OCI-M2 (cell line): ENCODE measurements around the gene GCLC.
"Not testable (repeated sequence)": the region's sequence is repeated elsewhere in the genome, so short reads cannot be mapped to it uniquely, and the experiment has no call there.

ENCODE experiments used
- DNase-seq: peaks from one replicate; lab custom pipeline; 2025; ENCODE audit not compliant: unreplicated experiment; lab: John Stamatoyannopoulos, UW

The GCLC gene

DNA sequence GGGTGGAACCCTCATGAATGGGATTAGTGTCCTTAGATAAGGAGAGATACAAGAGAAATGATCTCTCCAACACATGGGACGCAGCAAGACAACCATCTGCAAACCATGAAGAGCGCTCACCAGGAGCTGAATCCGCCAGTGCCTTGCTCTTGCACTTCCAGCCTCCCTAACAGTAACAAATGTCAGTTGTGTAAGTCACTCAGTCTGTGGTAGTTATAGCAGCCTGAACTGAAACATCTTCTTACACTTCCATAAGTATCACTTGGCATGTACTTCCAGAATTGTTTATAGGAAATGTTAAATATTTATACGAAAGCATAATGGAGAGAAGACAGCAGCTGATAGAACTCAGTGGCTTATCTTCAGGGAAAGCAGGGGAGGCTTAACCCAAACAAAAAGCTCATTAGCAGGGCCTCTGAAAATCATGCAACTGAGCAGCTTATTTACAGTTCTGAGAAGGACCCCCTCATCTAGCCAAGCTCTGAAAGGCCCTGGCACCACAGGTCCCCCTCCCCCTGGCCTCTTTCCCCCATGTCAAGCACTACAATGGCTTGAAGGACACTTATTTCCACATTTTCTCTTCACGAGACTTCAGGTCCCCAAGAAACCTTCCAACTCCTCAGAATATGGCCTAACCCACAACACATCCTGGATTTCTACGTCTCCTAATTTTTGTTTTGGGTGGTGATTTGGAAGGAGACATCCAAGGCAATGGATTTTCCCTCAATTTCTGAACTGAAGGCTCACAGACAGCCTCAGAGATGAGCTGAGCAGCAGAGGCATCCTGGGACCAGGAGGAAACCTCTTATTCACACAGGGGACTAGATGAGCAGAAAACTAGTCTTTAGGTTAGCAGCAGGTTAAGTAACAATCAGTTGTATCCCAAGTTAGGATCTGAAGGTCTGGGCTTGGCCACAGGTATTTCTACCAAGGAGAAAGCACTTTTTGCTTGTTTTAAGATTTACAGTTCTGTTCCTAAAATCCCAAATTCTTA lies 49.1 kb downstream of the GCLC start:
- DNase-seq, result no peak

DNA sequence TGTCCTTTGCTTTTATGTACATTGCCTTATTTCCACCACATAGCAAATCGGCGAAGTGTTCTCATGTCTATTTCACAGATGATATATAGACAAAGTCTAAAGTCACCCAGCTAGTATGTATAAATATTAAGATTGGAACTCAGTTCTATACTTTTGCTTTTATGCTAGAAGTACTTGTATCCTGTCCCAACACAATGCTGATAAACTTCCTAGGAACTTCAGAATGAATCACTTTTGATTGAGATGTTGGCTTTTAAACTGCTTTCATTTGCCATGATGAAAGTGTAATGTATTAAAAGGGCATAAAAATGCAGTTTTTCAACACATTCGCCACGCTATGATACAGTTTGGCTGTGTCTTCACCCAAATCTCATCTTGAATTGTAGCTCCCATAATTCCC lies 50.8 kb downstream of the GCLC start:
- no peak for DNase-seq

- DNase-seq, result no peak
Measured at GRCh38 chr6:53493635-53494025, 51.3 kb downstream of the GCLC start.

DNA sequence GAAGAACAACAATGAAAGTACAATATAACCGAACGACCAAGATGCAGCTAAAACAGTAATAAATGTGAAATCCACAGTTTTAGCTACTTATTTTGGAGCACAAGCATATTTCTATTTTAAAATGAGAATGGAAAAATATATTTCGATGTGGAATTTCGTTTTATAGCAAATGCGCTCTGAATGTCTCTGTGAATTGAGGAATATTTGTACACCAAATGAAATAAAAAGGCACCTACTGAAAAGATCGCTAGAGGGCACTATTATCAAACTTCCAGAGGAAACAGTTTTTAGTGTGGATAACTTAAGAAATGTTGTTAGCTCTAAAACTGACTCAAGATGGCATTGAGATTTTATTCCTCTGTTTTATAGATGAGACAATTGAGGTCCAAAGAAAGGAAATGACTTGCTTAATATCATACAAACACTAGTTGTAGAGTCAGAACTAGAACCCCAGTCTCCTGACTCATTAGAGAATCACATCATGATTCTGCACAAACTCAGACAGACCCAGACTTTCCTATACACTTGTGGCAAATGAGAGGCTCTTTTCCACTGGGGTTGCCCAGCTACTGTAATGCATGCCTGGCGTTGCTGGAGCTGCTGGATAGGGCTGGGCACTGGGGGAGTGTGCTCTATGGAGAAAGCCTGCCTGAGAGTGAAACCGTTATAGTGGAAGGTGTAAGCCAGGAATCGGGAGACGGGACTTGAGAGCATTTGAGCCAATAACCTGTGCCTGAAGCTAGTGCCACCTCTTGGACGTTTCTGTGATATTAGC lies 51.9 kb downstream of the GCLC start:
- peak; percentile 89 for DNase-seq

- no peak for DNase-seq
Measured at GRCh38 chr6:53487080-53487479, 57.8 kb downstream of the GCLC start.

DNA sequence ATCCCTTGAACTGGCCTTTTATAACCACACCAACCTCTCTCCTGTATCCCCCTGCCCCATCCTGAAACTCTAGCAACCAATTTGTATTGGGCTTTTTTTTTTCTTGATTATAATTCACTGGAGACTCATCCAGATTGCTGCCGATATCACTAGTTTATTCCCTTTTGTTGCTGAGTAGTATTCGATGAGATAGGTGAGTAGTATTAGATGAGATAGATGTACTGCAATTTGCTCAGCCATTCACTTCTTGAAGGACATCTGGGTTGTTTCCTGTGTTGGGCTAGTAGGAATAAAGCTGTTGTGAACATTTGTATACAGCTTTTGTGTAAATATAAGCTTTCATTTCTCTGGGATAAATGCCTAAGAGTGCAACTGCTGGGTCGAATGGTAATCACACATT lies 58.2 kb downstream of the GCLC start:
- DNase-seq, result no peak

DNA sequence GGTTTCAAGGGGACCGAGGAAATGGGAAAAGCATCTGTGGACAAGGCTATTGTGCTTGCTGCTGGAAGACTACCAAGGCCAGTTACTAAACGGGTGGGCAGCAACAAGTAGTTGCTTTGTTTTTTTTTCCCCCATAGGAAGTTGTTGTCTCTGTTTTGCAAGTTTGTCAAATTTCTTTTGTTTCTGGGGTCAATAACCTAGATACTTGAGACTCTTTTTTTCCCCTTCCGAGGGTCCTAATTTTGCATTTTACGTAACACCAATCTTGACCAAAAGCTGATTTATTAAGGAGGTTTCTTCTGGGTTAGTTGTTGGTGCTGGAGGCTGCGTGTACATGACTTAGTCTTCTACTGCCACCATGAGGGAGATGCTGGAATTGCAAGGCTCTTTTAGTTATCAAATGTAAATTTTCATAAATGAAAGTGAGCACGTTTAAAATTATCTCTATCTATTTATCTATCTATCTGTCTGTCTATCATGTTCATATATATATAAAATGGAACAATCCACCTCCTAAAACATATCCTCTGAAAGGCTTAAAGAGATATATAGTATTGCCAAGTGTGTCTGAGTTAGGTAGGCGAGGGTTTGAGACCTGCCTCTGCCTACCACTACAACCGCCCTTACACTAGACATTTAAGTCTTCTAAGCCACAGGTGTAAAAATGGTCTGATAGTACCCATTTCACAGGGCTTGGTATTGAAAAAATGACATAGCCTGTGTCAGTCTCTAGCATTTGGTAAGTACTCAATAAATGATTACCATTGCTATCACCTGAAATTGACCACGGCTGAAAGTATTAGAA lies 60.2 kb downstream of the GCLC start:
- DNase-seq, result peak; percentile 76

GRCh38 chr6:53483423-53484353 lies 61.2 kb downstream of the GCLC start:
- DNase-seq, result no peak

GRCh38 chr6:53481323-53481722 lies 63.6 kb downstream of the GCLC start:
- no peak for DNase-seq

- DNase-seq, result not testable (repeated sequence)
Measured at GRCh38 chr6:53480774-53481173, 64.1 kb downstream of the GCLC start.

GRCh38 chr6:53479871-53480270 lies 65.0 kb downstream of the GCLC start:
- no peak for DNase-seq

DNA sequence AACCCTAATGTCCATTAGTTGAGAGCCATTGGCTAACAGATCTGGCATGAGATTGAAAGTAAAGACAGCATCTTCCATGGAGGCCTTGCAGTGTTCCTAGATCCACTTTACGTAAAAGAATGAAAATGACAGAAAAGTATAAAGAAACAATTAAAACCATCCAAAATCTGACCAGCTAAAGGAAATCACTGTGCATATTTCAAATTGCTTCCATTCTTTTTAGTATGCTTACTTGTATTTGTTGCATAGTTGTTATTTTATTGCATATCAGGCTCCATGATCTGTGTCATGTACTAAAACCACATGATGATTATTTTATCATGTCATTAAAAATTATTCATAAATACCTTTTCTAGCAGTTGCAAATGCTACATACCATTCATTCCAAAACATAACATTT lies 67.9 kb downstream of the GCLC start:
- no peak for DNase-seq

- no peak for DNase-seq
Measured at GRCh38 chr6:53474010-53474409, 70.9 kb downstream of the GCLC start.

- DNase-seq, result no peak
Measured at GRCh38 chr6:53469163-53469562, 75.7 kb downstream of the GCLC start.

GRCh38 chr6:53466257-53466656 lies 78.6 kb downstream of the GCLC start:
- DNase-seq, result no peak

- no peak for DNase-seq
Measured at GRCh38 chr6:53465732-53466131, 79.2 kb downstream of the GCLC start.

DNA sequence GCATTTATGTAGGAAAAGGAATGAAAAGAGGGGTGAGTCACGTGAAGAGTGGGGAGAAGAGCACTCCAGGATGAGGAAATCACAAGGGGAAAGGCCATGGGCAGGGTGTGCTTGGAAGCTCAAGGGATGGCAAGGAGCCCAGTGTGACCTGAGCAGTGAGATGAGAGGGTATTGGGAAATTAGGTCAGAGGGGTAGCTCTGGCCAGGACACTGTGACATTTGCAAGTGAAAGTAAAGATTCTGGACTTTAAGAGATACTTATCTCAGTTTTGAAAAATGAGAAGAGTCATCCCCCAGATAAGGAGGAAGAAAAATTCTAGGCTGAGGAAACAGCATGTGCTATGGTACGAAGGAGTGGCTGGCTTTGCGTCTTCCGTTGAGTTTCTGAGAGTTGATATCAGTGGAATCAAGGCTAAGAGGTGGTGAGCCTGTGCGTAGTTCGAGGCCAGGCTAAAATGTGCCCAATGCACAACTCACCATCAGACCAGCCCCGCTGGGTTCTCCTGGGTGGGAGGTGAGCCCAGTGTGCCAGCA lies 79.9 kb downstream of the GCLC start:
- DNase-seq, result no peak

GRCh38 chr6:53464483-53464882 lies 80.4 kb downstream of the GCLC start:
- DNase-seq, result no peak

DNA sequence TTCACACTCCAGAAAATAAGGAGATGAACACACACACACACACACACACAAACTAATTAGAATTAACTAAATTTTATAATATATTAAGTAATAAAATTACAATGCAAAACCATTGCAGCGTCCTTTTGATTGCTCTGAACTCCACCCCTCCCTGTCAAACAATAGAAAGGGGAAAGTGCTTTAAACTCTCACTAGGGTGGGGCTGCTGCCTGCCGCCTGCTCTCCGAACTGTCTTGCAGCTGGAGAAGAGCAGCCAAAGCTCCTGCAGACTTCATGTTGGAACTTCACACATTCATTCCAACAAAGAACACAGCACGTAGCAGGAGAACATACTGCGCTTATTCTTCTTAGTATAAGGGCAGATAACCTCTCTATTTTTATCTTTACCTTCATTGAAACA lies 83.2 kb downstream of the GCLC start:
- DNase-seq, result no peak
